HCT116 (cell line): ENCODE data around the gene FAM47E. TPM values are rescaled to one million over a fixed set of nuclear protein-coding genes. Genes with fewer than 3 reads are reported as not detected.

Source experiments
- ATAC-seq: fragments of 200-7000 bp; cut with Tn5 transposase; 2 replicates; pipeline ENCODE4 v1.9.1; 2020; ENCODE audit warnings: mild to moderate bottlenecking, moderate library complexity
- BruUV-seq: library from RNA; stranded (reverse); fragments of 400-500 nt; replicated peaks from 2 replicates; lab custom pipeline; 2021; lab: Mats Ljungman, UMichigan
- CTCF ChIA-PET: fragments of 300-600 bp; sonication (Branson Sonifier 250); formaldehyde crosslinking; loops from one replicate; lab custom pipeline; 2021; ENCODE audit warnings: antibody characterized with exemption; lab: Charles Lee
- POLR2A ChIA-PET: fragments of 300-600, 350-600 bp; sonication (Branson Sonifier 250); formaldehyde crosslinking; loops from one replicate; lab custom pipeline; 2021; ENCODE audit warnings: antibody characterized with exemption; lab: Charles Lee
- RAD21 ChIA-PET, 2 experiments: fragments of 300-600 bp; sonication (Branson Sonifier 250); formaldehyde crosslinking; loops; one replicate each; lab custom pipeline; 2023; ENCODE audit warnings: low total read pairs in 2 of 2; ENCODE audit not compliant: uncharacterized antibody in 2 of 2, unreplicated experiment in 2 of 2, low non-redundant PET in 1 of 2; lab: Charles Lee
- DNase-seq: peaks from one replicate; pipeline ENCODE4 v3.0.0-alpha.2; 2010; ENCODE audit warnings: low read depth, low spot score
- H2AFZ ChIP-seq: fragments of 200-600 bp; shearing (Covaris generic), sonication (generic); 2 replicates; pipeline ENCODE4 v1.6.1; 2017; ENCODE audit warnings: low read depth, mixed run types, mixed read lengths, antibody characterized with exemption, low read length; ENCODE audit not compliant: poor library complexity, severe bottlenecking
- H3K27ac ChIP-seq: 2 replicates; pipeline ENCODE4 v1.5.1; 2012; ENCODE audit warnings: low read depth, low read length
- H3K27me3 ChIP-seq: fragments of 200-600 bp; sonication (generic); 2 replicates; pipeline ENCODE4 v1.6.1; 2016; ENCODE audit warnings: mixed run types, low read length, mixed read lengths; ENCODE audit not compliant: insufficient read depth
- H3K36me3 ChIP-seq, 2 experiments: fragments of 200-500 bp in 1 of 2; fragments of 200-600 bp in 1 of 2; sonication (Bioruptor generic) in 1 of 2; sonication (generic) in 1 of 2; 2 replicates each; pipeline versions ENCODE4 v1.5.1 to v1.6.1; 2014 to 2016; ENCODE audit warnings: low read length in 2 of 2, inconsistent platforms in 1 of 2, mixed read lengths in 1 of 2, mixed run types in 1 of 2; ENCODE audit not compliant: insufficient read depth in 2 of 2, control insufficient read depth in 1 of 2
- H3K4me1 ChIP-seq, 2 experiments: fragments of 200-600 bp in 1 of 2; sonication (generic) in 1 of 2; 2 replicates each; pipeline versions ENCODE4 v1.5.1 to v1.6.1; 2012 to 2017; ENCODE audit warnings: low read length in 2 of 2, inconsistent platforms in 1 of 2, mild to moderate bottlenecking in 1 of 2, mixed read lengths in 1 of 2, mixed run types in 1 of 2, moderate library complexity in 1 of 2; ENCODE audit not compliant: insufficient read depth in 2 of 2, control insufficient read depth in 1 of 2
- H3K4me2 ChIP-seq: fragments of 200-600 bp; sonication (generic); 2 replicates; pipeline ENCODE4 v1.6.1; 2017; ENCODE audit warnings: mixed run types, low read length, mixed read lengths
- H3K4me3 ChIP-seq, 2 experiments: fragments of 200-600 bp in 1 of 2; sonication (generic) in 1 of 2; replicated peaks in 1 of 2; 2 replicates each; pipeline ENCODE4 v1.5.1; 2011 to 2016; ENCODE audit warnings: low read length in 2 of 2, control low read depth in 1 of 2, low read depth in 1 of 2, mild to moderate bottlenecking in 1 of 2, mixed read lengths in 1 of 2, mixed run types in 1 of 2
- H3K79me2 ChIP-seq: fragments of 200-600 bp; sonication (generic); 2 replicates; pipeline ENCODE4 v1.6.1; 2017; ENCODE audit warnings: mild to moderate bottlenecking, mixed run types, low read length, moderate library complexity, mixed read lengths; ENCODE audit not compliant: insufficient read depth
- H3K9ac ChIP-seq: fragments of 200-600 bp; sonication (generic); 2 replicates; pipeline ENCODE4 v1.6.1; 2016; ENCODE audit warnings: low read length, mixed read lengths
- H3K9me2 ChIP-seq: fragments of 200-600 bp; sonication (generic), shearing (Covaris generic); 2 replicates; pipeline ENCODE4 v1.6.1; 2017; ENCODE audit warnings: mixed run types, mild to moderate bottlenecking, moderate library complexity; ENCODE audit not compliant: insufficient read depth
- H3K9me3 ChIP-seq, 2 experiments: fragments of 200-500 bp in 1 of 2; fragments of 200-600 bp in 1 of 2; sonication (Bioruptor generic) in 1 of 2; sonication (generic) in 1 of 2; 2 replicates each; pipeline ENCODE4 v1.6.1; 2014 to 2017; ENCODE audit warnings: low read length in 2 of 2, mixed read lengths in 2 of 2, inconsistent platforms in 1 of 2, low read depth in 1 of 2, mild to moderate bottlenecking in 1 of 2, mixed run types in 1 of 2, moderate library complexity in 1 of 2; ENCODE audit not compliant: control insufficient read depth in 1 of 2, insufficient read depth in 1 of 2
- H4K20me1 ChIP-seq: fragments of 200-600 bp; sonication (generic), shearing (Covaris generic); 2 replicates; pipeline ENCODE4 v1.6.1; 2017; ENCODE audit warnings: mixed run types, mild to moderate bottlenecking, moderate library complexity; ENCODE audit not compliant: insufficient read depth
- CEBPB ChIP-seq: IDR thresholded peaks from 2 replicates; pipeline ENCODE4 v1.6.1; 2012; ENCODE audit warnings: low read depth
- POLR2A ChIP-seq: IDR thresholded peaks from 2 replicates; pipeline ENCODE4 v1.7.0; 2011; ENCODE audit warnings: borderline replicate concordance; ENCODE audit not compliant: insufficient read depth, insufficient read length; ENCODE audit errors: extremely low read depth
- POLR2AphosphoS5 ChIP-seq: IDR thresholded peaks from 2 replicates; pipeline ENCODE4 v1.6.1; 2011; ENCODE audit warnings: mild to moderate bottlenecking, low read depth, low read length, moderate library complexity
- REST ChIP-seq: IDR thresholded peaks from 2 replicates; pipeline ENCODE4 v1.6.1; 2012; ENCODE audit warnings: low read depth
- ZBTB33 ChIP-seq: IDR thresholded peaks from 2 replicates; pipeline ENCODE4 v1.6.1; 2011; ENCODE audit warnings: mild to moderate bottlenecking, low read length, moderate library complexity; ENCODE audit not compliant: insufficient replicate concordance; ENCODE audit errors: extremely low read depth
- ZNF274 ChIP-seq: fragments of 200-500 bp; sonication (Bioruptor generic); IDR thresholded peaks from 2 replicates; pipeline ENCODE4 v1.6.1; 2014; ENCODE audit warnings: mild to moderate bottlenecking, low read depth, low read length, inconsistent platforms
- intact Hi-C: fragments of 100-400 bp; cut with micrococcal nuclease; formaldehyde crosslinking; loops from 2 replicates; pipeline ENCODE4 v1.10.0; 2022
- total RNA-seq: library from RNA; stranded (reverse); gene quantifications from one replicate; pipeline ENCODE4 v1.2.1, GENCODE V29; 2021; ENCODE audit not compliant: unreplicated experiment

FAM47E gene
- total RNA-seq, 1 experiment from 2014 or later = 0.91 TPM

- Histone ChIP-seq H3K9me3 (no peaks in the 10 kb centered on the region), H4K20me1 (no peaks in the 10 kb centered on the region), H3K4me1 (no peaks in the 10 kb centered on the region), H3K79me2 (no peaks in the 10 kb centered on the region), H2AFZ (no peak overlapping the region), H3K36me3 (no peaks in the 10 kb centered on the region)
- RAD21 ChIA-PET = no interaction called here
- DNase-seq = no peak
- TF ChIP-seq CEBPB (no peak), REST (no peak), POLR2A (no peak), POLR2AphosphoS5 (no peak), ZNF274 (no peak), ZBTB33 (no peak)
- TF ChIP-seq, all 23 proteins: peak for 0
- no peaks in the 10 kb centered on the region for H3K9me2 ChIP-seq
- no peak for ATAC-seq
- ChIA-PET CTCF (interaction anchor here (1.5 kb wide), 1 partner anchor 120 kb away, joined by 3 read pairs; no protein-coding TSS in a partner anchor), POLR2A (no interaction called here)
- H3K4me3 ChIP-seq = no peak overlapping the region
- H3K27ac ChIP-seq = no peak overlapping the region
- intact Hi-C loops = no loop called here
- H3K27me3 ChIP-seq = no peaks in the 10 kb centered on the region
- no TSS peak for BruUV-seq
- no peak overlapping the region for H3K9ac ChIP-seq
- H3K4me2 ChIP-seq = no peak overlapping the region
Observed at GRCh38 chr4:76257824-76258223, 6.3 kb downstream of the FAM47E start.
